Parathyroid adenoma (tissue), 2 donors: Measurements from ENCODE around the gene VGLL3.
A peak's percentile ranks its signal among the peaks of the same experiment; 100 is the strongest.

Experiments used
- H2AFZ ChIP-seq: fragments of 300-600 bp; sonication (generic); one replicate; pipeline ENCODE4 v1.7.0; 2017; ENCODE audit warnings: antibody characterized with exemption, mild to moderate bottlenecking
- H3K27ac ChIP-seq: fragments of 300-600 bp; sonication (generic); one replicate; pipeline ENCODE4 v1.7.0; 2017
- H3K27me3 ChIP-seq: fragments of 300-600 bp; sonication (generic); one replicate; pipeline ENCODE4 v1.7.0; 2017; ENCODE audit warnings: low read length; ENCODE audit not compliant: control insufficient read depth, insufficient read depth
- H3K36me3 ChIP-seq: fragments of 300-600 bp; sonication (generic); one replicate; pipeline ENCODE4 v1.7.0; 2017; ENCODE audit warnings: low read length; ENCODE audit not compliant: control insufficient read depth, insufficient read depth
- H3K4me1 ChIP-seq: fragments of 300-600 bp; sonication (generic); one replicate; pipeline ENCODE4 v1.7.0; 2017; ENCODE audit warnings: control low read depth
- H3K4me2 ChIP-seq: fragments of 300-600 bp; sonication (generic); one replicate; pipeline ENCODE4 v1.7.0; 2017; ENCODE audit warnings: low read length
- H3K4me3 ChIP-seq: fragments of 300-600 bp; sonication (generic); one replicate; pipeline ENCODE4 v1.7.0; 2017; ENCODE audit warnings: low read depth, low read length
- H3K79me2 ChIP-seq: fragments of 300-600 bp; sonication (generic); one replicate; pipeline ENCODE4 v1.7.0; 2017; ENCODE audit warnings: control low read depth
- H3K9ac ChIP-seq: fragments of 300-600 bp; sonication (generic); one replicate; pipeline ENCODE4 v1.7.0; 2017; ENCODE audit warnings: mild to moderate bottlenecking
- H3K9me3 ChIP-seq: fragments of 300-600 bp; sonication (generic); one replicate; pipeline ENCODE4 v1.7.0; 2017; ENCODE audit warnings: low read length; ENCODE audit not compliant: control insufficient read depth
- CTCF ChIP-seq: fragments of 300-600 bp; sonication (generic); IDR thresholded peaks from one replicate; pipeline ENCODE4 v1.7.0; 2017; ENCODE audit warnings: antibody characterized with exemption, mild to moderate bottlenecking
- donor health status: primary hyperparathyroidism.

The VGLL3 gene

DNA sequence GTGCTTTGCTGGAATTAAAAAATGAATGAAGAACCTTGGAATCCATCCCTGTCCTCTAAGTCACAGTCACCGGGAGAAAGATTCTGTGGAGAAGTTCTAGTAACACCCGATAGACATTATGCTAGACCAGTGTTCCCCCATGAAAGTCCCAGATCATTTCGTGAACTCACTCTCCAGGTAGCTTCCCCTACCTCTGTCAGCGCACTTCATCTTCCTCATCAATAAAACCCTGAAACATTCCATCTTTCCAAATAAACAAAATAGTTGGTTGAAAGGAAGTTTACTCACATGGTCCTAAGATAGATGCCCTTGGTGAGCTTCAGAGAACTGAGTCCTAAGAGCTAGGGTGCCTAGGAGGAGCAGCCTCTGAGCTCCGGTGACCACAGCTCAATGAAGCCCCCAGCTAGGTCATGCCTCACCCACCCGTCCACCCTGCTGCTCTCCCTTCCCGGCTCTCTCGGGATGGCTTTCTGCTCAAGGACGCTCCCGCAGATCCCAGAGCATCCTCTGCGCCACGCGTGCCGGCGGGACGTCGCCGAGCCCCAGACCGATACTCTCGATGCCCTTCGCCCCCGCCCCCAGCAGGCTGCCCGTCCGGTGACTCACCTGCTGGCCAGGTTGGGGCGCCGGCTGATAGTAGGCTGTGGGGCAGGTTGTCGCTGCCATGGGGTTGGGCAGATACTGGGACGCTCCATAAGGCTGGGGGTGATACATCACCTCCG is 776 bp downstream of the VGLL3 start:
- no peaks in the 10 kb centered on the region for H3K9me3 ChIP-seq
- no peak for TF ChIP-seq CTCF
- peak overlapping the region; percentile 87 for H3K4me2 ChIP-seq
- no peak overlapping the region for H3K9ac ChIP-seq
- H2AFZ ChIP-seq: no peak overlapping the region
- no peaks in the 10 kb centered on the region for H3K79me2 ChIP-seq
- H3K36me3 ChIP-seq: no peaks in the 10 kb centered on the region
- H3K27me3 ChIP-seq: peaks cover 7% of the 10 kb centered on the region
- no peak overlapping the region for H3K27ac ChIP-seq
- no peaks in the 10 kb centered on the region for H3K4me1 ChIP-seq
- H3K4me3 ChIP-seq: peak overlapping the region; percentile 47

GRCh38 chr3:86989611-86990010 is 1.3 kb downstream of the VGLL3 start:
- Histone ChIP-seq H3K4me1 (no peaks in the 10 kb centered on the region), H3K27ac (no peak overlapping the region), H2AFZ (no peak overlapping the region), H3K4me2 (no peak overlapping the region), H3K4me3 (no peak overlapping the region), H3K36me3 (no peaks in the 10 kb centered on the region), H3K9ac (no peak overlapping the region), H3K9me3 (no peaks in the 10 kb centered on the region), H3K27me3 (peaks cover 7% of the 10 kb centered on the region), H3K79me2 (no peaks in the 10 kb centered on the region)
- no peak for TF ChIP-seq CTCF

DNA sequence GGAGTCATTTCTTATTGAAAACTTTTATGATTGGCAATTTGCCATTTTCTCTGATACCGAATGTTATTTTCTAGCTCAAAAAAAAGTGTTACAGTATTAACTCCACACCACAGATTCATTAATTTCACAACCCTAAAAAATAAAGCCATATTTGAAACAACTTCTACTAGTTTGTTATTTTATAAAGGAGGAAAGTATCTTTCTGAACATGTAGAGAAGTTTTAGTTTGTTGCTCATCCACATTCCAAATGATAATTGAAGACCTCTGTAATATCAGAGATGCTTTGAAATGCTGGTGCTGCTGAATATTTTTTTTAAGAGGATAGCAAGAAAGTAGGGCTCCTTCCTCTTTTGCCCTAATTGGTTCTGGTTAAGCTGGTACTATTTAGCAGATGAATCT is 1.9 kb downstream of the VGLL3 start:
- Histone ChIP-seq H3K36me3 (no peaks in the 10 kb centered on the region), H2AFZ (no peak overlapping the region), H3K4me2 (no peak overlapping the region), H3K9ac (no peak overlapping the region), H3K9me3 (no peaks in the 10 kb centered on the region), H3K79me2 (no peaks in the 10 kb centered on the region), H3K27ac (no peak overlapping the region), H3K4me1 (no peaks in the 10 kb centered on the region), H3K4me3 (no peak overlapping the region), H3K27me3 (peaks cover 7% of the 10 kb centered on the region)
- TF ChIP-seq CTCF: no peak

DNA sequence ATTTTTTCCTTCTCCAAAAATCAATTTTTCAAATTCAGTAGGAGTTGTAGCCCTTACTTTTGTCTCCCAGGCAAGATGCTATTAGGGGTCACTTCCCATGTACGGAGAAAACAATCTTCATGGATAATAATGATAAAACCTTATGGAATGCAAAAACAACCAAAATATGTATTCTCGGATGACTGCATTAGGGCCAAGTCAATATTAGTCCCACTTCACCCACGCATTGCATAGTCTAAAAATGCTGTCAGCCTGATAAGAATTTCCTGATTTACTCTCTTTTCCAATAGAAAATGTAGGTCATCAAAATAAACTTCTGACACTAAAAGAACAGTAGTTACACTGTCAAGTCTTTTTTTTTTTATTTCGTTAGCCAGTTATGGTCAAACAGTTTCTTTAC is 2.7 kb downstream of the VGLL3 start:
- H3K9ac ChIP-seq: no peak overlapping the region
- H2AFZ ChIP-seq: no peak overlapping the region
- H3K4me2 ChIP-seq: no peak overlapping the region
- H3K79me2 ChIP-seq: no peaks in the 10 kb centered on the region
- no peak overlapping the region for H3K27ac ChIP-seq
- TF ChIP-seq CTCF: no peak
- H3K4me1 ChIP-seq: no peaks in the 10 kb centered on the region
- H3K36me3 ChIP-seq: no peaks in the 10 kb centered on the region
- no peak overlapping the region for H3K4me3 ChIP-seq
- no peaks in the 10 kb centered on the region for H3K9me3 ChIP-seq
- H3K27me3 ChIP-seq: peaks cover 7% of the 10 kb centered on the region

- no peak overlapping the region for H3K9ac ChIP-seq
- H3K27ac ChIP-seq: no peak overlapping the region
- no peaks in the 10 kb centered on the region for H3K4me1 ChIP-seq
- TF ChIP-seq CTCF: no peak
- H3K36me3 ChIP-seq: no peaks in the 10 kb centered on the region
- H3K4me2 ChIP-seq: no peak overlapping the region
- no peak overlapping the region for H2AFZ ChIP-seq
- no peak overlapping the region for H3K4me3 ChIP-seq
- H3K27me3 ChIP-seq: peaks cover 7% of the 10 kb centered on the region
- no peaks in the 10 kb centered on the region for H3K9me3 ChIP-seq
- H3K79me2 ChIP-seq: no peaks in the 10 kb centered on the region
Observed at GRCh38 chr3:86987421-86987715, 3.6 kb downstream of the VGLL3 start.
